K562 (cell line): ENCODE data around the gene RC3H2.
"Not testable (repeated sequence)": the region's sequence is repeated elsewhere in the genome, so short reads cannot be mapped to it uniquely, and the experiment has no call there.

Experiments used
- BRF1 ChIP-seq: IDR thresholded peaks from 3 replicates; pipeline ENCODE4 v1.6.1; 2011; ENCODE audit warnings: borderline replicate concordance, mild to moderate bottlenecking; ENCODE audit not compliant: insufficient read length; ENCODE audit errors: extremely low read depth
- CREB1 ChIP-seq, 2 experiments: sonication (generic) in 1 of 2; formaldehyde crosslinking in 1 of 2; IDR thresholded peaks; 2 replicates each; pipeline versions ENCODE4 v1.6.1 to v1.8.0; 2012 to 2022; ENCODE audit warnings: inconsistent platforms in 1 of 2, mild to moderate bottlenecking in 1 of 2, missing genetic modification reagents in 1 of 2, moderate library complexity in 1 of 2
- CTCF ChIP-seq, 3 experiments: IDR thresholded peaks in 2 of 3; conservative IDR thresholded peaks in 1 of 3; 2 replicates each; pipeline ENCODE4 v1.5.1; 2011 to 2012; ENCODE audit warnings: low read length in 3 of 3, mild to moderate bottlenecking in 3 of 3, control low read depth in 2 of 3, improper control_type of control experiment in 1 of 3, inconsistent platforms in 1 of 3, low read depth in 1 of 3, mixed read lengths in 1 of 3, moderate library complexity in 1 of 3; ENCODE audit not compliant: insufficient read depth in 2 of 3
- DMBX1 ChIP-seq: fragments of 250-450 bp; sonication (Bioruptor Pico); IDR thresholded peaks from 2 replicates; pipeline ENCODE4 v1.8.0; 2022; ENCODE audit warnings: inconsistent platforms, mild to moderate bottlenecking, moderate library complexity, borderline replicate concordance
- FOXK2 ChIP-seq, 2 experiments: fragments of 450-650 bp; IDR thresholded peaks in 1 of 2; conservative IDR thresholded peaks in 1 of 2; 2 replicates each; pipeline ENCODE4 v1.6.1; 2016; ENCODE audit warnings: low read depth in 2 of 2, mild to moderate bottlenecking in 1 of 2
- FOXP1 ChIP-seq: sonication (generic); formaldehyde crosslinking; IDR thresholded peaks from 2 replicates; pipeline ENCODE4 v1.8.0; 2022; ENCODE audit warnings: mild to moderate bottlenecking, missing genetic modification reagents
- JUN ChIP-seq, 2 experiments: sonication (generic) in 1 of 2; formaldehyde crosslinking in 1 of 2; IDR thresholded peaks; 2 replicates each; pipeline versions ENCODE4 v1.6.1 to v1.8.0; 2012 to 2022; ENCODE audit warnings: borderline replicate concordance in 2 of 2, mild to moderate bottlenecking in 2 of 2, improper control_type of control experiment in 1 of 2, low read depth in 1 of 2, low read length in 1 of 2, missing genetic modification reagents in 1 of 2
- JUNB ChIP-seq: fragments of 450-650 bp; formaldehyde crosslinking; conservative IDR thresholded peaks from 2 replicates; pipeline ENCODE4 v1.4.0; 2020; ENCODE audit warnings: mild to moderate bottlenecking
- NCOA2 ChIP-seq, 2 experiments: fragments of 450-650 bp; IDR thresholded peaks; 2 replicates each; pipeline ENCODE4 v1.6.1; 2018; ENCODE audit warnings: mild to moderate bottlenecking in 2 of 2, moderate library complexity in 1 of 2; ENCODE audit not compliant: partially characterized antibody in 2 of 2
- PHF8 ChIP-seq: fragments of 200-600 bp; sonication (generic); IDR thresholded peaks from 2 replicates; pipeline ENCODE4 v1.6.1; 2012; ENCODE audit warnings: mixed run types, mild to moderate bottlenecking, inconsistent platforms, low read length, moderate library complexity, borderline replicate concordance
- SMAD4 ChIP-seq: fragments of 250-450 bp; sonication (Bioruptor Pico); conservative IDR thresholded peaks from 2 replicates; pipeline ENCODE4 v1.8.0; 2021; ENCODE audit warnings: inconsistent platforms, mild to moderate bottlenecking, moderate library complexity
- ZNF785 ChIP-seq: fragments of 250-450 bp; sonication (Bioruptor Pico); IDR thresholded peaks from 2 replicates; pipeline ENCODE4 v1.4.0; 2020; ENCODE audit warnings: mild to moderate bottlenecking
- TF ChIP-seq, protein P1 (sequence below), 2 experiments: fragments of 450-650 bp; conservative IDR thresholded peaks; 2 replicates each; pipeline ENCODE4 v1.6.1; 2017; ENCODE audit warnings: mild to moderate bottlenecking in 2 of 2, moderate library complexity in 2 of 2
- TF ChIP-seq, protein P2 (sequence below): fragments of 250-450 bp; sonication (Bioruptor Pico); IDR thresholded peaks from 2 replicates; pipeline ENCODE4 v1.8.0; 2022; ENCODE audit warnings: moderate library complexity, mild to moderate bottlenecking, inconsistent platforms

DNA sequence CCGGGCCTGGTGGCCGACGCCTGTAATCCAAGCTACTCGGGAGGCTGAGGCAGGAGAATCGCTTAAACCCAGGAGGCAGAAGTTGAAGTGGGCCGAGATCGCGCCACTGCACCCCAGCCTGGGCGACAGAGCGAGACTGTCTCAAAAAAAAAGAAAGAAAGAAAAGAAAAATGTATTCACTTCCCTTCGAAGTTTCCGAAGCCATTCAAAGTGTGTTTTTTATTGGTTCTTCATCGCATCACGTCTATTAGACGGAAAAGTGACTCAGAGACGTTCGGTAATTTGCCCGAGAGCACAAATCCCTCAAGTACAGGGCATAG is 76.2 kb downstream of the RC3H2 start:
- not testable (repeated sequence) for TF ChIP-seq JUN (IDR thresholded peaks at IDR 0.05; ENCODE audit: borderline replicate concordance, low read depth, low read length); JUN (CRISPR knock-in tag; IDR thresholded peaks at IDR 0.05; ENCODE audit: borderline replicate concordance); DMBX1; PHF8; NCOA2 (IDR thresholded peaks at IDR 0.05; ENCODE audit: partially characterized antibody in 2 of 2); ZNF785 (CRISPR knock-in tag); CTCF (IDR thresholded peaks at IDR 0.05 in 2 of 3, conservative IDR thresholded peaks at IDR 0.05 in 1 of 3; ENCODE audit: insufficient read depth in 2 of 3, low read depth in 1 of 3, low read length in 3 of 3); FOXK2 (conservative IDR thresholded peaks at IDR 0.05 in 1 of 2, IDR thresholded peaks at IDR 0.05 in 1 of 2; ENCODE audit: low read depth in 2 of 2); JUNB; SMAD4 (CRISPR knock-in tag); FOXP1 (CRISPR knock-in tag); CREB1 (IDR thresholded peaks at IDR 0.05); CREB1 (CRISPR knock-in tag; IDR thresholded peaks at IDR 0.05); BRF1
- TF ChIP-seq, protein P1, sequence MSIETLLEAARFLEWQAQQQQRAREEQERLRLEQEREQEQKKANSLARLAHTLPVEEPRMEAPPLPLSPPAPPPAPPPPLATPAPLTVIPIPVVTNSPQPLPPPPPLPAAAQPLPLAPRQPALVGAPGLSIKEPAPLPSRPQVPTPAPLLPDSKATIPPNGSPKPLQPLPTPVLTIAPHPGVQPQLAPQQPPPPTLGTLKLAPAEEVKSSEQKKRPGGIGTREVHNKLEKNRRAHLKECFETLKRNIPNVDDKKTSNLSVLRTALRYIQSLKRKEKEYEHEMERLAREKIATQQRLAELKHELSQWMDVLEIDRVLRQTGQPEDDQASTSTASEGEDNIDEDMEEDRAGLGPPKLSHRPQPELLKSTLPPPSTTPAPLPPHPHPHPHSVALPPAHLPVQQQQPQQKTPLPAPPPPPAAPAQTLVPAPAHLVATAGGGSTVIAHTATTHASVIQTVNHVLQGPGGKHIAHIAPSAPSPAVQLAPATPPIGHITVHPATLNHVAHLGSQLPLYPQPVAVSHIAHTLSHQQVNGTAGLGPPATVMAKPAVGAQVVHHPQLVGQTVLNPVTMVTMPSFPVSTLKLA (conservative IDR thresholded peaks at IDR 0.05) = not testable (repeated sequence)
- TF ChIP-seq, protein P2, sequence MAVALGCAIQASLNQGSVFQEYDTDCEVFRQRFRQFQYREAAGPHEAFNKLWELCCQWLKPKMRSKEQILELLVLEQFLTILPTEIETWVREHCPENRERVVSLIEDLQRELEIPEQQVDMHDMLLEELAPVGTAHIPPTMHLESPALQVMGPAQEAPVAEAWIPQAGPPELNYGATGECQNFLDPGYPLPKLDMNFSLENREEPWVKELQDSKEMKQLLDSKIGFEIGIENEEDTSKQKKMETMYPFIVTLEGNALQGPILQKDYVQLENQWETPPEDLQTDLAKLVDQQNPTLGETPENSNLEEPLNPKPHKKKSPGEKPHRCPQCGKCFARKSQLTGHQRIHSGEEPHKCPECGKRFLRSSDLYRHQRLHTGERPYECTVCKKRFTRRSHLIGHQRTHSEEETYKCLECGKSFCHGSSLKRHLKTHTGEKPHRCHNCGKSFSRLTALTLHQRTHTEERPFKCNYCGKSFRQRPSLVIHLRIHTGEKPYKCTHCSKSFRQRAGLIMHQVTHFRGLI (CRISPR knock-in tag) = not testable (repeated sequence)
